Type B pancreatic cell (in vitro differentiated cells): ENCODE data around the gene IMPDH1. TPM values are rescaled to one million over a fixed set of nuclear protein-coding genes. Genes with fewer than 3 reads are reported as not detected.

ENCODE experiments used
- DNase-seq: peaks from one replicate; pipeline ENCODE4 v3.0.0; 2021; ENCODE audit warnings: mixed read lengths; ENCODE audit not compliant: unreplicated experiment; ENCODE audit errors: extremely low spot score
- H3K27ac Mint-ChIP-seq: 2 replicates; pipeline ENCODE4 v1.8.0; 2021; ENCODE audit warnings: mild to moderate bottlenecking, mixed read lengths
- H3K27me3 Mint-ChIP-seq: 2 replicates; pipeline ENCODE4 v1.8.0; 2021; ENCODE audit warnings: mixed read lengths
- H3K36me3 Mint-ChIP-seq: 2 replicates; pipeline ENCODE4 v1.8.0; 2021; ENCODE audit warnings: mixed read lengths
- H3K4me1 Mint-ChIP-seq: one replicate; pipeline ENCODE4 v1.8.0; 2021; ENCODE audit warnings: mixed read lengths; ENCODE audit not compliant: unreplicated experiment
- H3K4me3 Mint-ChIP-seq: 2 replicates; pipeline ENCODE4 v1.8.0; 2021; ENCODE audit warnings: mild to moderate bottlenecking, mixed read lengths
- H3K9me3 Mint-ChIP-seq: 2 replicates; pipeline ENCODE4 v1.8.0; 2021; ENCODE audit warnings: mixed read lengths
- CTCF ChIP-seq: fragments of 200-600 bp; sonication (generic); conservative IDR thresholded peaks from 2 replicates; pipeline ENCODE4 v1.5.0; 2021; ENCODE audit warnings: antibody characterized with exemption, mild to moderate bottlenecking
- total RNA-seq: library from RNA; stranded (reverse); gene quantifications from 2 replicates; pipeline ENCODE4 v1.2.1, GENCODE V29; 2021; ENCODE audit warnings: low replicate concordance

IMPDH1 gene
- total RNA-seq, 1 donor from 2014 or later = 42.2 TPM

- TF ChIP-seq CTCF = no peak
- no peak for DNase-seq
- Mint-ChIP-seq H3K27ac (no peak overlapping the region), H3K4me1 (peaks cover 21% of the 10 kb centered on the region), H3K9me3 (no peaks in the 10 kb centered on the region), H3K36me3 (peaks cover 7% of the 10 kb centered on the region), H3K27me3 (peaks cover 44% of the 10 kb centered on the region), H3K4me3 (peak overlapping the region; percentile 27)
Observed at GRCh38 chr7:128353610-128354009, 56.2 kb downstream of the IMPDH1 start.

- Mint-ChIP-seq H3K4me3 (peak overlapping the region; percentile 27), H3K27ac (no peak overlapping the region), H3K4me1 (peaks cover 22% of the 10 kb centered on the region), H3K36me3 (peaks cover 7% of the 10 kb centered on the region), H3K27me3 (peaks cover 40% of the 10 kb centered on the region), H3K9me3 (no peaks in the 10 kb centered on the region)
- TF ChIP-seq CTCF = no peak
- no peak for DNase-seq
Observed at GRCh38 chr7:128353189-128353588, 56.6 kb downstream of the IMPDH1 start.

- Mint-ChIP-seq H3K27me3 (peaks cover 40% of the 10 kb centered on the region), H3K4me1 (peaks cover 27% of the 10 kb centered on the region), H3K27ac (no peak overlapping the region), H3K9me3 (no peaks in the 10 kb centered on the region), H3K4me3 (no peak overlapping the region), H3K36me3 (peaks cover 7% of the 10 kb centered on the region)
- no peak for TF ChIP-seq CTCF
- no peak for DNase-seq
Observed at GRCh38 chr7:128352636-128353035, 57.1 kb downstream of the IMPDH1 start.

GRCh38 chr7:128352153-128352537 is 57.6 kb downstream of the IMPDH1 start:
- DNase-seq = no peak
- H3K27ac Mint-ChIP-seq = no peak overlapping the region
- no peak overlapping the region for H3K4me3 Mint-ChIP-seq
- H3K9me3 Mint-ChIP-seq = no peaks in the 10 kb centered on the region
- peaks cover 29% of the 10 kb centered on the region for H3K4me1 Mint-ChIP-seq
- TF ChIP-seq CTCF = peak; percentile 56
- H3K27me3 Mint-ChIP-seq = peaks cover 40% of the 10 kb centered on the region
- peaks cover 7% of the 10 kb centered on the region for H3K36me3 Mint-ChIP-seq

GRCh38 chr7:128351296-128352152 is 58.3 kb downstream of the IMPDH1 start:
- peaks cover 24% of the 10 kb centered on the region for H3K4me1 Mint-ChIP-seq
- TF ChIP-seq CTCF = no peak
- no peak overlapping the region for H3K27ac Mint-ChIP-seq
- DNase-seq = no peak
- peaks cover 7% of the 10 kb centered on the region for H3K36me3 Mint-ChIP-seq
- no peak overlapping the region for H3K4me3 Mint-ChIP-seq
- no peaks in the 10 kb centered on the region for H3K9me3 Mint-ChIP-seq
- peaks cover 40% of the 10 kb centered on the region for H3K27me3 Mint-ChIP-seq
